Upper lobe of right lung (tissue), 1 donor: ENCODE measurements around the gene ZFP36L2. TPM values are rescaled to one million over a fixed set of nuclear protein-coding genes. Genes with fewer than 3 reads are reported as not detected.
A peak's percentile ranks its signal among the peaks of the same experiment; 100 is the strongest.

ENCODE experiments used
- ATAC-seq: fragments of 200-7000 bp; cut with Tn5 transposase; one replicate; pipeline ENCODE4 v1.9.1; 2020; ENCODE audit warnings: mild to moderate bottlenecking, moderate library complexity
- DNase-seq: peaks from one replicate; pipeline ENCODE4 v3.0.0-alpha.2; 2020
- H3K27ac ChIP-seq: fragments of 200-600 bp; one replicate; pipeline ENCODE4 v1.8.0; 2022
- H3K27me3 ChIP-seq: fragments of 200-600 bp; one replicate; pipeline ENCODE4 v1.8.0; 2022; ENCODE audit warnings: mild to moderate bottlenecking
- H3K36me3 ChIP-seq: fragments of 200-600 bp; one replicate; pipeline ENCODE4 v1.8.0; 2022
- H3K4me1 ChIP-seq: fragments of 200-600 bp; one replicate; pipeline ENCODE4 v1.8.0; 2022
- H3K4me3 ChIP-seq: fragments of 200-600 bp; one replicate; pipeline ENCODE4 v1.8.0; 2022; ENCODE audit warnings: mild to moderate bottlenecking
- H3K9me3 ChIP-seq: fragments of 200-600 bp; one replicate; pipeline ENCODE4 v1.8.0; 2022
- CTCF ChIP-seq: fragments of 200-600 bp; IDR thresholded peaks from one replicate; pipeline ENCODE4 v1.8.0; 2022; ENCODE audit warnings: antibody characterized with exemption
- intact Hi-C: fragments of 100-400 bp; cut with DNase I; formaldehyde crosslinking; loops from one replicate; pipeline ENCODE4 v1.11.0; 2022
- total RNA-seq: library from RNA; stranded (reverse); fragmentation: NEBNext Ultra II Directional; extraction: Animal tissue kit (Norgen Biotek cat#: 25700); gene quantifications from one replicate; pipeline ENCODE4 v1.2.1, GENCODE V29; 2021
- donor health status: DM: no; HTN: yes; CAD: no; lungs with severe emphysema.

Gene ZFP36L2
- total RNA-seq, 1 donor from 2014 or later = 139 TPM

GRCh38 chr2:43266711-43267111, 40.3 kb upstream of the ZFP36L2 start:
- Histone ChIP-seq H3K27ac (no peak overlapping the region), H3K4me3 (no peak overlapping the region), H3K9me3 (no peaks in the 10 kb centered on the region), H3K36me3 (no peaks in the 10 kb centered on the region), H3K4me1 (peaks cover 28% of the 10 kb centered on the region), H3K27me3 (no peaks in the 10 kb centered on the region)
- peak; percentile 82 for DNase-seq
- no peak for TF ChIP-seq CTCF
- ATAC-seq = peak; percentile 72
- intact Hi-C loops = no loop called here

- no peaks in the 10 kb centered on the region for H3K36me3 ChIP-seq
- peaks cover 26% of the 10 kb centered on the region for H3K4me1 ChIP-seq
- intact Hi-C loops = no loop called here
- no peak for ATAC-seq
- no peaks in the 10 kb centered on the region for H3K9me3 ChIP-seq
- H3K4me3 ChIP-seq = no peak overlapping the region
- no peaks in the 10 kb centered on the region for H3K27me3 ChIP-seq
- no peak for TF ChIP-seq CTCF
- DNase-seq = no peak
- H3K27ac ChIP-seq = peak overlapping the region; percentile 2
Observed at GRCh38 chr2:43265421-43265820, 39.0 kb upstream of the ZFP36L2 start.

- no peaks in the 10 kb centered on the region for H3K36me3 ChIP-seq
- intact Hi-C loops = no loop called here
- H3K27me3 ChIP-seq = no peaks in the 10 kb centered on the region
- H3K9me3 ChIP-seq = no peaks in the 10 kb centered on the region
- DNase-seq = no peak
- ATAC-seq = no peak
- H3K27ac ChIP-seq = peak overlapping the region; percentile 2
- peaks cover 22% of the 10 kb centered on the region for H3K4me1 ChIP-seq
- no peak for TF ChIP-seq CTCF
- no peak overlapping the region for H3K4me3 ChIP-seq
Observed at GRCh38 chr2:43265001-43265400, 38.6 kb upstream of the ZFP36L2 start.

- intact Hi-C loops = no loop called here
- Histone ChIP-seq H3K36me3 (no peaks in the 10 kb centered on the region), H3K27me3 (no peaks in the 10 kb centered on the region), H3K4me1 (peaks cover 6% of the 10 kb centered on the region), H3K4me3 (no peak overlapping the region), H3K27ac (no peak overlapping the region), H3K9me3 (no peaks in the 10 kb centered on the region)
- DNase-seq = no peak
- ATAC-seq = peak; percentile 23
- TF ChIP-seq CTCF = no peak
Observed at GRCh38 chr2:43262951-43263350, 36.5 kb upstream of the ZFP36L2 start.

- DNase-seq = no peak
- no peak overlapping the region for H3K4me3 ChIP-seq
- intact Hi-C loops = no loop called here
- no peaks in the 10 kb centered on the region for H3K36me3 ChIP-seq
- no peaks in the 10 kb centered on the region for H3K9me3 ChIP-seq
- H3K27me3 ChIP-seq = no peaks in the 10 kb centered on the region
- ATAC-seq = no peak
- TF ChIP-seq CTCF = no peak
- peaks cover 6% of the 10 kb centered on the region for H3K4me1 ChIP-seq
- no peak overlapping the region for H3K27ac ChIP-seq
Observed at GRCh38 chr2:43262239-43262638, 35.8 kb upstream of the ZFP36L2 start.

- Histone ChIP-seq H3K9me3 (no peaks in the 10 kb centered on the region), H3K36me3 (no peaks in the 10 kb centered on the region), H3K27ac (no peak overlapping the region), H3K27me3 (no peaks in the 10 kb centered on the region), H3K4me3 (no peak overlapping the region), H3K4me1 (no peaks in the 10 kb centered on the region)
- intact Hi-C loops = no loop called here
- no peak for DNase-seq
- no peak for TF ChIP-seq CTCF
- ATAC-seq = no peak
Observed at GRCh38 chr2:43259512-43259911, 33.1 kb upstream of the ZFP36L2 start.
